Measurements from ENCODE around the gene PSMD3. TPM values are rescaled to one million over a fixed set of nuclear protein-coding genes. Genes with fewer than 3 reads are reported as not detected.

PSMD3 gene
- total RNA-seq, 4 donors from 2014 or later = 211 to 364 (median 329) TPM

DNA sequence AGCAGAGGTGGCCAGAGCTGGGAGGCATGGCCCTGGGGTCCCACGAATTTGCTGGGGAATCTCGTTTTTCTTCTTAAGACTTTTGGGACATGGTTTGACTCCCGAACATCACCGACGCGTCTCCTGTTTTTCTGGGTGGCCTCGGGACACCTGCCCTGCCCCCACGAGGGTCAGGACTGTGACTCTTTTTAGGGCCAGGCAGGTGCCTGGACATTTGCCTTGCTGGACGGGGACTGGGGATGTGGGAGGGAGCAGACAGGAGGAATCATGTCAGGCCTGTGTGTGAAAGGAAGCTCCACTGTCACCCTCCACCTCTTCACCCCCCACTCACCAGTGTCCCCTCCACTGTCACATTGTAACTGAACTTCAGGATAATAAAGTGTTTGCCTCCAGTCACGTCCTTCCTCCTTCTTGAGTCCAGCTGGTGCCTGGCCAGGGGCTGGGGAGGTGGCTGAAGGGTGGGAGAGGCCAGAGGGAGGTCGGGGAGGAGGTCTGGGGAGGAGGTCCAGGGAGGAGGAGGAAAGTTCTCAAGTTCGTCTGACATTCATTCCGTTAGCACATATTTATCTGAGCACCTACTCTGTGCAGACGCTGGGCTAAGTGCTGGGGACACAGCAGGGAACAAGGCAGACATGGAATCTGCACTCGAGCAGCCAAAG is 36.9 kb downstream of the PSMD3 start:
- Histone ChIP-seq H3K27ac (peak overlapping the region; percentile 87 to 99 (median 94)), H3K27me3 (no peaks in the 10 kb centered on the region), H3K4me1 (peaks cover 68 to 76% of the 10 kb centered on the region in 2 donors), H3K36me3 (peaks cover 0 to 5% of the 10 kb centered on the region in 2 donors), H3K9me3 (no peaks in the 10 kb centered on the region), H3K4me3 (peak overlapping the region; percentile 46 to 66 (median 59))
- in situ Hi-C loops (cut with MboI; ENCODE audit: low sequenced_read_pairs in 4 of 4) = no loop called here
- TF ChIP-seq, protein P1, sequence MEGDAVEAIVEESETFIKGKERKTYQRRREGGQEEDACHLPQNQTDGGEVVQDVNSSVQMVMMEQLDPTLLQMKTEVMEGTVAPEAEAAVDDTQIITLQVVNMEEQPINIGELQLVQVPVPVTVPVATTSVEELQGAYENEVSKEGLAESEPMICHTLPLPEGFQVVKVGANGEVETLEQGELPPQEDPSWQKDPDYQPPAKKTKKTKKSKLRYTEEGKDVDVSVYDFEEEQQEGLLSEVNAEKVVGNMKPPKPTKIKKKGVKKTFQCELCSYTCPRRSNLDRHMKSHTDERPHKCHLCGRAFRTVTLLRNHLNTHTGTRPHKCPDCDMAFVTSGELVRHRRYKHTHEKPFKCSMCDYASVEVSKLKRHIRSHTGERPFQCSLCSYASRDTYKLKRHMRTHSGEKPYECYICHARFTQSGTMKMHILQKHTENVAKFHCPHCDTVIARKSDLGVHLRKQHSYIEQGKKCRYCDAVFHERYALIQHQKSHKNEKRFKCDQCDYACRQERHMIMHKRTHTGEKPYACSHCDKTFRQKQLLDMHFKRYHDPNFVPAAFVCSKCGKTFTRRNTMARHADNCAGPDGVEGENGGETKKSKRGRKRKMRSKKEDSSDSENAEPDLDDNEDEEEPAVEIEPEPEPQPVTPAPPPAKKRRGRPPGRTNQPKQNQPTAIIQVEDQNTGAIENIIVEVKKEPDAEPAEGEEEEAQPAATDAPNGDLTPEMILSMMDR (IDR thresholded peaks at IDR 0.05 in 4 of 5, conservative IDR thresholded peaks at IDR 0.05 in 1 of 5) = no peak
- TF ChIP-seq POLR2A (IDR thresholded peaks at IDR 0.05) = peak; percentile 34 to 57
- intact Hi-C loops (cut with DNase I; ENCODE audit: low total_unique reads) = loop anchor here (2.0 to 10.0 kb wide), 2 partner anchors 75 to 297 kb away; no protein-coding TSS in a partner anchor
- ATAC-seq (peak in 1 of 2 donors; percentile 4), DNase-seq (peak; percentile 64 to 79)

- H3K27ac ChIP-seq = peak overlapping the region; percentile 87 to 99 (median 94)
- H3K27me3 ChIP-seq = no peaks in the 10 kb centered on the region
- DNase-seq (peak; percentile 84 to 90), ATAC-seq (peak; percentile 29 to 33)
- H3K4me1 ChIP-seq = peaks cover 77 to 85% of the 10 kb centered on the region in 2 donors
- H3K4me3 ChIP-seq = peak overlapping the region; percentile 46 to 66 (median 59)
- peaks cover 0 to 5% of the 10 kb centered on the region in 2 donors for H3K36me3 ChIP-seq
- in situ Hi-C loops (cut with MboI; ENCODE audit: low sequenced_read_pairs in 4 of 4) (no loop called here), intact Hi-C loops (cut with DNase I; ENCODE audit: low total_unique reads) (loop anchor here (2.0 to 10.0 kb wide), 2 partner anchors 74 to 296 kb away; no protein-coding TSS in a partner anchor)
- TF ChIP-seq, protein P1 (IDR thresholded peaks at IDR 0.05 in 4 of 5, conservative IDR thresholded peaks at IDR 0.05 in 1 of 5) = no peak
- TF ChIP-seq POLR2A (IDR thresholded peaks at IDR 0.05) = peak; percentile 66 to 71
- no peaks in the 10 kb centered on the region for H3K9me3 ChIP-seq
These were observed 37.9 kb downstream of the PSMD3 start for GRCh38 chr17:40018211-40019121.

GRCh38 chr17:40019140-40019991 is 38.8 kb downstream of the PSMD3 start:
- H3K4me1 ChIP-seq = peaks cover 78 to 85% of the 10 kb centered on the region in 2 donors
- peak; percentile 60 to 67 for TF ChIP-seq POLR2A (IDR thresholded peaks at IDR 0.05)
- TF ChIP-seq, protein P1 (IDR thresholded peaks at IDR 0.05 in 4 of 5, conservative IDR thresholded peaks at IDR 0.05 in 1 of 5) = peak in 4 of 5 experiments; percentile 25 to 39 (median 35)

GRCh38 chr17:40020146-40020545 is 39.5 kb downstream of the PSMD3 start:
- DNase-seq (no peak), ATAC-seq (no peak)
- Histone ChIP-seq H3K27me3 (no peaks in the 10 kb centered on the region), H3K4me1 (peaks cover 71 to 77% of the 10 kb centered on the region in 2 donors), H3K9me3 (no peaks in the 10 kb centered on the region), H3K4me3 (peak overlapping the region in 1 of 4 donors; percentile 64), H3K27ac (peak overlapping the region; percentile 87 to 99 (median 94)), H3K36me3 (peaks cover 0 to 13% of the 10 kb centered on the region in 2 donors)
- intact Hi-C loops (cut with DNase I; ENCODE audit: low total_unique reads) (no loop called here), in situ Hi-C loops (cut with MboI; ENCODE audit: low sequenced_read_pairs in 4 of 4) (no loop called here)
- TF ChIP-seq, protein P1 (IDR thresholded peaks at IDR 0.05 in 4 of 5, conservative IDR thresholded peaks at IDR 0.05 in 1 of 5) = no peak
- no peak for TF ChIP-seq POLR2A (IDR thresholded peaks at IDR 0.05)

More at GRCh38 chr17:40019140-40019991, 38.8 kb downstream of the PSMD3 start:
- Histone ChIP-seq H3K4me3 (peak overlapping the region in 2 of 4 donors; percentile 54 to 64), H3K9me3 (no peaks in the 10 kb centered on the region), H3K27ac (peak overlapping the region; percentile 87 to 99 (median 94)), H3K36me3 (peaks cover 0 to 5% of the 10 kb centered on the region in 2 donors), H3K27me3 (no peaks in the 10 kb centered on the region)
- intact Hi-C loops (cut with DNase I; ENCODE audit: low total_unique reads) = loop anchor here (2.0 to 10.0 kb wide), 2 partner anchors 73 to 295 kb away; no protein-coding TSS in a partner anchor
- ATAC-seq (peak; percentile 44 to 45), DNase-seq (peak; percentile 84 to 94)
- in situ Hi-C loops (cut with MboI; ENCODE audit: low sequenced_read_pairs in 4 of 4) = no loop called here

Data from gastrocnemius medialis (tissue), 4 donors.